Transverse colon (tissue), 4 donors: Measurements from ENCODE around the gene PTP4A2. TPM values are rescaled to one million over a fixed set of nuclear protein-coding genes. Genes with fewer than 3 reads are reported as not detected.

Experiments used
- DNase-seq: peaks from one replicate; pipeline ENCODE4 v3.0.0-alpha.2; 2019
- H3K27ac ChIP-seq, 4 donors: fragments of 200-600 bp; sonication (generic); 2 replicates each; pipeline ENCODE4 v1.5.1; 2016 to 2018; ENCODE audit warnings: inconsistent platforms in 4 of 4
- H3K27me3 ChIP-seq: fragments of 200-600 bp; sonication (generic); 2 replicates; pipeline ENCODE4 v1.5.1; 2017; ENCODE audit warnings: inconsistent platforms
- H3K36me3 ChIP-seq, 4 donors: fragments of 200-600 bp; sonication (generic); 2 replicates each; pipeline ENCODE4 v1.5.1; 2017 to 2019; ENCODE audit warnings: inconsistent platforms in 4 of 4
- H3K4me1 ChIP-seq, 4 donors: fragments of 200-600 bp; sonication (generic); 2 replicates each; pipeline ENCODE4 v1.5.1; 2017 to 2020; ENCODE audit warnings: inconsistent platforms in 4 of 4
- H3K4me3 ChIP-seq, 4 donors: fragments of 200-600 bp; sonication (generic); 1 replicate in 1 of 4; 2 replicates in 3 of 4; pipeline versions ENCODE4 v1.5.1 to v1.6.1; 2017 to 2019; ENCODE audit warnings: inconsistent platforms in 4 of 4
- H3K9me3 ChIP-seq, 2 donors: fragments of 200-600 bp; sonication (generic); 2 replicates each; pipeline ENCODE4 v1.5.1; 2017 to 2019; ENCODE audit warnings: inconsistent platforms in 2 of 2
- EP300 ChIP-seq: sonication (generic); formaldehyde crosslinking; IDR thresholded peaks from one replicate; pipeline ENCODE4 v1.6.1; 2017; ENCODE audit warnings: antibody characterized with exemption, low read depth
- POLR2A ChIP-seq: fragments of 450-650 bp; IDR thresholded peaks from one replicate; pipeline ENCODE4 v1.6.1; 2016; ENCODE audit warnings: antibody characterized with exemption, mild to moderate bottlenecking, moderate library complexity
- POLR2AphosphoS5 ChIP-seq, 3 donors: sonication (generic); formaldehyde crosslinking; IDR thresholded peaks; one replicate each; pipeline ENCODE4 v1.6.1; 2016; ENCODE audit warnings: antibody characterized with exemption in 3 of 3
- WGBS, 2 donors: methylation state at CpG; one replicate each; pipeline ENCODE4 v1.1.5; 2018; ENCODE audit warnings: low coverage in 1 of 2; 5-methylcytosine and 5-hydroxymethylcytosine counted together
- in situ Hi-C, 4 donors: fragments of 200-750 bp; cut with MboI; loops; one replicate each; pipeline versions ENCODE4 v1.15.0 to v1.15.1; 2017; ENCODE audit warnings: low sequenced_read_pairs in 3 of 4, low pct_ligation_motif_present in 1 of 4, low pct_unique_long_range_greater_than_20kb in 1 of 4
- intact Hi-C: fragments of 100-400 bp; cut with DNase I; formaldehyde crosslinking; loops from one replicate; pipeline ENCODE4 v1.15.1; 2023; ENCODE audit warnings: low total_unique reads
- total RNA-seq, 4 donors: library from RNA; depleted of rRNA; stranded (reverse); fragments of >200 nt; gene quantifications; one replicate each; pipeline ENCODE4 v1.1.0, GENCODE V29; 2016
- TF ChIP-seq, protein P1 (sequence below), 5 experiments: fragments of 200-600 bp in 3 of 5; fragments of 450-650 bp in 2 of 5; sonication (generic) in 3 of 5; IDR thresholded peaks; 1 replicate in 2 of 5; 2 replicates in 3 of 5; pipeline ENCODE4 v1.5.1; 2016 to 2017; ENCODE audit warnings: antibody characterized with exemption in 5 of 5, inconsistent platforms in 3 of 5, mild to moderate bottlenecking in 2 of 5, moderate library complexity in 1 of 5

Gene PTP4A2
- total RNA-seq, 4 donors from 2014 or later, result 58.9 to 251 (median 195) TPM

- Histone ChIP-seq H3K9me3 (no peaks in the 10 kb centered on the region), H3K36me3 (peaks cover 0 to 35% (median 16%) of the 10 kb centered on the region in 4 donors), H3K4me3 (no peak overlapping the region), H3K27me3 (no peaks in the 10 kb centered on the region), H3K4me1 (peaks cover 0 to 2% (median under 1%) of the 10 kb centered on the region in 4 donors), H3K27ac (no peak overlapping the region)
- TF ChIP-seq POLR2A (no peak), POLR2AphosphoS5 (IDR thresholded peaks at IDR 0.05) (no peak), EP300 (no peak)
- TF ChIP-seq, protein P1, sequence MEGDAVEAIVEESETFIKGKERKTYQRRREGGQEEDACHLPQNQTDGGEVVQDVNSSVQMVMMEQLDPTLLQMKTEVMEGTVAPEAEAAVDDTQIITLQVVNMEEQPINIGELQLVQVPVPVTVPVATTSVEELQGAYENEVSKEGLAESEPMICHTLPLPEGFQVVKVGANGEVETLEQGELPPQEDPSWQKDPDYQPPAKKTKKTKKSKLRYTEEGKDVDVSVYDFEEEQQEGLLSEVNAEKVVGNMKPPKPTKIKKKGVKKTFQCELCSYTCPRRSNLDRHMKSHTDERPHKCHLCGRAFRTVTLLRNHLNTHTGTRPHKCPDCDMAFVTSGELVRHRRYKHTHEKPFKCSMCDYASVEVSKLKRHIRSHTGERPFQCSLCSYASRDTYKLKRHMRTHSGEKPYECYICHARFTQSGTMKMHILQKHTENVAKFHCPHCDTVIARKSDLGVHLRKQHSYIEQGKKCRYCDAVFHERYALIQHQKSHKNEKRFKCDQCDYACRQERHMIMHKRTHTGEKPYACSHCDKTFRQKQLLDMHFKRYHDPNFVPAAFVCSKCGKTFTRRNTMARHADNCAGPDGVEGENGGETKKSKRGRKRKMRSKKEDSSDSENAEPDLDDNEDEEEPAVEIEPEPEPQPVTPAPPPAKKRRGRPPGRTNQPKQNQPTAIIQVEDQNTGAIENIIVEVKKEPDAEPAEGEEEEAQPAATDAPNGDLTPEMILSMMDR (IDR thresholded peaks at IDR 0.05), result no peak
- in situ Hi-C loops (no loop called here), intact Hi-C loops (loop anchor here (5.0 kb wide), 1 partner anchor 638 kb away; no protein-coding TSS in a partner anchor)
- 76 to 86% methylated on average over 2 of the region's 2 CpGs for WGBS, 2 donors
- no peak for DNase-seq
Observed at GRCh38 chr1:31905681-31906080, 32.5 kb downstream of the PTP4A2 start.

- peaks cover 0 to 33% (median 14%) of the 10 kb centered on the region in 4 donors for H3K36me3 ChIP-seq
- TF ChIP-seq EP300, result no peak
- no peak for TF ChIP-seq POLR2AphosphoS5 (IDR thresholded peaks at IDR 0.05)
- TF ChIP-seq POLR2A, result no peak
- TF ChIP-seq, protein P1 (IDR thresholded peaks at IDR 0.05), result no peak
- intact Hi-C loops (loop anchor here (5.0 kb wide), 1 partner anchor 638 kb away; no protein-coding TSS in a partner anchor), in situ Hi-C loops (no loop called here)
- no peaks in the 10 kb centered on the region for H3K9me3 ChIP-seq
- H3K4me3 ChIP-seq, result no peak overlapping the region
- no peaks in the 10 kb centered on the region for H3K4me1 ChIP-seq
- H3K27me3 ChIP-seq, result no peaks in the 10 kb centered on the region
- no peak overlapping the region for H3K27ac ChIP-seq
- DNase-seq, result no peak
- 93% methylated on average over 6 of the region's 6 CpGs; no CpG with 5 or more reads in 1 of the 2 donors for WGBS, 2 donors
Observed at GRCh38 chr1:31905093-31905509, 33.1 kb downstream of the PTP4A2 start.

- Histone ChIP-seq H3K4me1 (no peaks in the 10 kb centered on the region), H3K9me3 (no peaks in the 10 kb centered on the region), H3K27ac (no peak overlapping the region), H3K27me3 (no peaks in the 10 kb centered on the region), H3K4me3 (no peak overlapping the region), H3K36me3 (peaks cover 0 to 27% (median 12%) of the 10 kb centered on the region in 4 donors)
- intact Hi-C loops, result loop anchor here (5.0 kb wide), 1 partner anchor 637 kb away; no protein-coding TSS in a partner anchor
- DNase-seq, result no peak
- in situ Hi-C loops, result no loop called here
- no peak for TF ChIP-seq POLR2A
- TF ChIP-seq EP300, result no peak
- TF ChIP-seq, protein P1 (IDR thresholded peaks at IDR 0.05), result no peak
- TF ChIP-seq POLR2AphosphoS5 (IDR thresholded peaks at IDR 0.05), result no peak
- WGBS, 2 donors, result 84% methylated on average over 9 of the region's 9 CpGs; no CpG with 5 or more reads in 1 of the 2 donors
Observed at GRCh38 chr1:31904339-31905092, 33.7 kb downstream of the PTP4A2 start.

- in situ Hi-C loops, result no loop called here
- intact Hi-C loops, result no loop called here
- H3K9me3 ChIP-seq, result no peaks in the 10 kb centered on the region
- H3K27ac ChIP-seq, result no peak overlapping the region
- TF ChIP-seq POLR2A (no peak), POLR2AphosphoS5 (IDR thresholded peaks at IDR 0.05) (no peak), EP300 (no peak)
- TF ChIP-seq, protein P1 (IDR thresholded peaks at IDR 0.05), result no peak
- peaks cover 0 to 14% (median 3%) of the 10 kb centered on the region in 4 donors for H3K36me3 ChIP-seq
- WGBS, 2 donors, result 87% methylated on average over 5 of the region's 5 CpGs; no CpG with 5 or more reads in 1 of the 2 donors
- no peaks in the 10 kb centered on the region for H3K27me3 ChIP-seq
- H3K4me1 ChIP-seq, result no peaks in the 10 kb centered on the region
- no peak overlapping the region for H3K4me3 ChIP-seq
- DNase-seq, result no peak
Observed at GRCh38 chr1:31902510-31902860, 35.7 kb downstream of the PTP4A2 start.
